NK-92 treated with Interleukin-12 subunit alpha and Interleukin-12 subunit beta, amount 100 ng/mL, for 24 hours (cell line): Measurements from ENCODE around the gene CD52.

Experiments
- DNase-seq: peaks from one replicate; lab custom pipeline; 2025; lab: John Stamatoyannopoulos, UW

The CD52 gene

GRCh38 chr1:26317612-26318337 is at the start of gene CD52:
Gene CD52, plus strand, starts transcription at chr1:26317958. Its CDS starts 60 bp downstream, at chr1:26318018.
- peak; percentile 27 for DNase-seq

- no peak for DNase-seq
Measured at GRCh38 chr1:26268290-26269197, 49.2 kb upstream of the CD52 start.

- DNase-seq = no peak
Measured at GRCh38 chr1:26269198-26269550, 48.6 kb upstream of the CD52 start.

GRCh38 chr1:26274801-26275425 is 42.8 kb upstream of the CD52 start:
- peak; percentile 52 for DNase-seq

- peak; percentile 74 for DNase-seq
Measured at GRCh38 chr1:26275580-26276431, 42.0 kb upstream of the CD52 start.

- no peak for DNase-seq
Measured at GRCh38 chr1:26276432-26276838, 41.3 kb upstream of the CD52 start.

GRCh38 chr1:26277261-26277661 is 40.5 kb upstream of the CD52 start:
- no peak for DNase-seq

GRCh38 chr1:26277719-26278118 is 40.0 kb upstream of the CD52 start:
- DNase-seq = no peak

- DNase-seq = no peak
Measured at GRCh38 chr1:26278303-26278702, 39.5 kb upstream of the CD52 start.

GRCh38 chr1:26278724-26279455 is 38.9 kb upstream of the CD52 start:
- DNase-seq = peak; percentile 33

GRCh38 chr1:26279456-26280332 is 38.1 kb upstream of the CD52 start, which contains the start of gene SH3BGRL3:
Gene SH3BGRL3, plus strand, starts transcription at chr1:26280086. Its CDS starts 70 bp downstream, at chr1:26280156.
- peak; percentile 73 for DNase-seq

GRCh38 chr1:26280333-26281042 is 37.3 kb upstream of the CD52 start:
- peak; percentile 54 for DNase-seq

GRCh38 chr1:26281091-26281958 is 36.4 kb upstream of the CD52 start:
- DNase-seq = no peak

GRCh38 chr1:26281971-26282370 is 35.8 kb upstream of the CD52 start:
- DNase-seq = no peak

- DNase-seq = no peak
Measured at GRCh38 chr1:26282401-26282918, 35.3 kb upstream of the CD52 start.

GRCh38 chr1:26283279-26283853 is 34.4 kb upstream of the CD52 start:
- DNase-seq = no peak

GRCh38 chr1:26283871-26284596 is 33.7 kb upstream of the CD52 start:
- DNase-seq = no peak
